HEK293 (cell line): ENCODE results near the gene PLA2G4A.

Source experiments
- ATF2 ChIP-seq: fragments of 450-650 bp; formaldehyde crosslinking; IDR thresholded peaks from 2 replicates; pipeline ENCODE4 v1.5.1; 2016; ENCODE audit warnings: missing biosample characterization, missing genetic modification characterization, low read depth
- ZNF157 ChIP-seq: fragments of 450-650 bp; formaldehyde crosslinking; IDR thresholded peaks from 2 replicates; pipeline ENCODE4 v1.5.1; 2016; ENCODE audit warnings: missing biosample characterization, missing genetic modification characterization
- TF ChIP-seq, protein P1 (sequence below): fragments of 450-650 bp; formaldehyde crosslinking; IDR thresholded peaks from 2 replicates; pipeline ENCODE4 v1.5.1; 2016; ENCODE audit warnings: missing biosample characterization, missing genetic modification characterization

GRCh38 chr1:186785503-186785902 lies 43.2 kb upstream of the PLA2G4A start:
- TF ChIP-seq, protein P1, sequence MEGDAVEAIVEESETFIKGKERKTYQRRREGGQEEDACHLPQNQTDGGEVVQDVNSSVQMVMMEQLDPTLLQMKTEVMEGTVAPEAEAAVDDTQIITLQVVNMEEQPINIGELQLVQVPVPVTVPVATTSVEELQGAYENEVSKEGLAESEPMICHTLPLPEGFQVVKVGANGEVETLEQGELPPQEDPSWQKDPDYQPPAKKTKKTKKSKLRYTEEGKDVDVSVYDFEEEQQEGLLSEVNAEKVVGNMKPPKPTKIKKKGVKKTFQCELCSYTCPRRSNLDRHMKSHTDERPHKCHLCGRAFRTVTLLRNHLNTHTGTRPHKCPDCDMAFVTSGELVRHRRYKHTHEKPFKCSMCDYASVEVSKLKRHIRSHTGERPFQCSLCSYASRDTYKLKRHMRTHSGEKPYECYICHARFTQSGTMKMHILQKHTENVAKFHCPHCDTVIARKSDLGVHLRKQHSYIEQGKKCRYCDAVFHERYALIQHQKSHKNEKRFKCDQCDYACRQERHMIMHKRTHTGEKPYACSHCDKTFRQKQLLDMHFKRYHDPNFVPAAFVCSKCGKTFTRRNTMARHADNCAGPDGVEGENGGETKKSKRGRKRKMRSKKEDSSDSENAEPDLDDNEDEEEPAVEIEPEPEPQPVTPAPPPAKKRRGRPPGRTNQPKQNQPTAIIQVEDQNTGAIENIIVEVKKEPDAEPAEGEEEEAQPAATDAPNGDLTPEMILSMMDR = no peak
- no peak for TF ChIP-seq ATF2 (tag by site-specific recombination)
- TF ChIP-seq ZNF157 = no peak
